B cell (primary cell): ENCODE data around the gene USP6NL. TPM values are rescaled to one million over a fixed set of nuclear protein-coding genes. Genes with fewer than 3 reads are reported as not detected.

Source experiments
- ATAC-seq: fragments of 200-7000 bp; cut with Tn5 transposase; one replicate; pipeline ENCODE4 v1.10.0; 2021; ENCODE audit warnings: low read depth, mild to moderate bottlenecking, moderate number of reproducible peaks, moderate library complexity
- CTCF ChIA-PET: fragments of 350-600 bp; sonication (Branson Sonifier 250); formaldehyde crosslinking; loops from one replicate; lab custom pipeline; 2021; ENCODE audit warnings: antibody characterized with exemption, inconsistent platforms; lab: Charles Lee
- POLR2A ChIA-PET: fragments of 350-600 bp; sonication (Branson Sonifier 250); formaldehyde crosslinking; loops from one replicate; lab custom pipeline; 2021; ENCODE audit warnings: antibody characterized with exemption; lab: Charles Lee
- DNase-seq: peaks from one replicate; pipeline ENCODE4 v3.0.0; 2013
- H2AFZ ChIP-seq: 2 replicates; pipeline ENCODE4 v1.6.1; 2012; ENCODE audit warnings: mild to moderate bottlenecking, low read depth, low read length; ENCODE audit not compliant: insufficient read depth, poor library complexity, severe bottlenecking
- H3K27ac ChIP-seq, 2 donors: 1 replicate in 1 of 2; 2 replicates in 1 of 2; pipeline ENCODE4 v1.5.1; 2012 to 2013; ENCODE audit warnings: low read length in 2 of 2, mild to moderate bottlenecking in 2 of 2, moderate library complexity in 1 of 2
- H3K27me3 ChIP-seq, 4 experiments: fragments of 200-600 bp in 1 of 4; sonication (generic) in 1 of 4; replicated peaks in 1 of 4; 1 replicate in 2 of 4; 2 replicates in 2 of 4; pipeline versions ENCODE4 v1.6.1 to v1.7.0; 2013 to 2016; ENCODE audit warnings: low read length in 3 of 4, mild to moderate bottlenecking in 2 of 4, mixed read lengths in 1 of 4, moderate library complexity in 1 of 4; ENCODE audit not compliant: insufficient read depth in 4 of 4, control insufficient read depth in 3 of 4; ENCODE audit errors: control extremely low read depth in 1 of 4
- H3K36me3 ChIP-seq, 2 experiments: replicated peaks in 1 of 2; 1 replicate in 1 of 2; 2 replicates in 1 of 2; pipeline versions ENCODE4 v1.6.1 to v1.7.1; 2013; ENCODE audit warnings: low read length in 1 of 2; ENCODE audit not compliant: insufficient read depth in 2 of 2, control insufficient read depth in 1 of 2; ENCODE audit errors: control extremely low read depth in 1 of 2, extremely low read depth in 1 of 2
- H3K4me1 ChIP-seq, 2 donors: fragments of 200-600 bp in 1 of 2; sonication (generic) in 1 of 2; 1 replicate in 1 of 2; 2 replicates in 1 of 2; pipeline versions ENCODE4 v1.5.1 to v1.6.1; 2013 to 2017; ENCODE audit warnings: low read length in 2 of 2; ENCODE audit not compliant: control insufficient read depth in 2 of 2, insufficient read depth in 2 of 2
- H3K4me2 ChIP-seq: replicated peaks from 2 replicates; pipeline ENCODE3; 2012; ENCODE audit warnings: mild to moderate bottlenecking, low read depth, low read length; ENCODE audit not compliant: poor library complexity, severe bottlenecking
- H3K4me3 ChIP-seq, 5 experiments: fragments of 200-600 bp in 1 of 5; sonication (generic) in 1 of 5; 1 replicate in 3 of 5; 2 replicates in 2 of 5; pipeline versions ENCODE4 v1.5.1 to v1.7.0; 2011 to 2016; ENCODE audit warnings: low read length in 4 of 5, mild to moderate bottlenecking in 4 of 5, low read depth in 2 of 5, control low read depth in 1 of 5, moderate library complexity in 1 of 5; ENCODE audit not compliant: insufficient read depth in 1 of 5; ENCODE audit errors: control extremely low read depth in 1 of 5, extremely low read depth in 1 of 5
- H3K79me2 ChIP-seq: fragments of 200-600 bp; sonication (generic); one replicate; pipeline ENCODE4 v1.6.0; 2016; ENCODE audit warnings: low read length; ENCODE audit not compliant: control insufficient read depth, insufficient read depth
- H3K9ac ChIP-seq: fragments of 200-600 bp; sonication (generic); 2 replicates; pipeline ENCODE4 v1.6.1; 2017; ENCODE audit warnings: mild to moderate bottlenecking, low read length, moderate library complexity
- H3K9me3 ChIP-seq, 3 donors: one replicate each; pipeline versions ENCODE4 v1.6.1 to v1.7.1; 2013; ENCODE audit warnings: low read length in 2 of 3; ENCODE audit not compliant: control insufficient read depth in 2 of 3, insufficient read depth in 1 of 3; ENCODE audit errors: control extremely low read depth in 1 of 3
- H4K20me1 ChIP-seq: 2 replicates; pipeline ENCODE4 v1.6.0; 2012; ENCODE audit warnings: mild to moderate bottlenecking, low read length; ENCODE audit not compliant: insufficient read depth, control insufficient read depth, poor library complexity, severe bottlenecking
- H3K27ac Mint-ChIP-seq: one replicate; pipeline ENCODE4 v1.8.0; 2021; ENCODE audit warnings: mixed read lengths
- H3K27me3 Mint-ChIP-seq: one replicate; pipeline ENCODE4 v1.8.0; 2021; ENCODE audit warnings: mixed read lengths
- H3K4me1 Mint-ChIP-seq: one replicate; pipeline ENCODE4 v1.8.0; 2021; ENCODE audit warnings: mixed read lengths
- H3K4me3 Mint-ChIP-seq: one replicate; pipeline ENCODE4 v1.8.0; 2021; ENCODE audit warnings: mixed read lengths
- H3K9me3 Mint-ChIP-seq: one replicate; pipeline ENCODE4 v1.8.0; 2022; ENCODE audit warnings: mixed read lengths; ENCODE audit not compliant: insufficient read depth
- EZH2 ChIP-seq: IDR thresholded peaks from 2 replicates; pipeline ENCODE4 v1.6.1; 2012; ENCODE audit warnings: borderline replicate concordance, low read depth, mild to moderate bottlenecking, moderate library complexity, low read length; ENCODE audit not compliant: insufficient read depth, poor library complexity, severe bottlenecking
- WGBS: methylation state at CpG from one replicate; pipeline ENCODE4 v1.1.5; 2013; ENCODE audit warnings: missing lambda C conversion rate; ENCODE audit not compliant: insufficient coverage; 5-methylcytosine and 5-hydroxymethylcytosine counted together
- intact Hi-C: fragments of 100-400 bp; cut with micrococcal nuclease; formaldehyde crosslinking; loops from one replicate; pipeline ENCODE4 v1.10.0; 2022
- polyA plus RNA-seq: library from polyadenylated mRNA; depleted of rRNA; stranded (reverse); fragments of >200 nt; gene quantifications from 2 replicates; pipeline ENCODE4 v1.2.3, GENCODE V29; 2012
- total RNA-seq, 2 donors: library from RNA; stranded (reverse); fragments of 120-200 nt in 1 of 2; gene quantifications; 1 replicate in 1 of 2; 2 replicates in 1 of 2; pipeline versions ENCODE4 v1.2.3 to v1.2.4, GENCODE V29; 2013 to 2022
- TF ChIP-seq, protein P1 (sequence below): fragments of 200-600 bp; IDR thresholded peaks from one replicate; pipeline ENCODE4 v1.8.0; 2022; ENCODE audit warnings: antibody characterized with exemption, mild to moderate bottlenecking

USP6NL gene
- total and polyA plus RNA-seq, 2 donors (not counting 1 experiment from before 2014, with no cell fraction given) = 27.0 to 61.5 TPM

DNA sequence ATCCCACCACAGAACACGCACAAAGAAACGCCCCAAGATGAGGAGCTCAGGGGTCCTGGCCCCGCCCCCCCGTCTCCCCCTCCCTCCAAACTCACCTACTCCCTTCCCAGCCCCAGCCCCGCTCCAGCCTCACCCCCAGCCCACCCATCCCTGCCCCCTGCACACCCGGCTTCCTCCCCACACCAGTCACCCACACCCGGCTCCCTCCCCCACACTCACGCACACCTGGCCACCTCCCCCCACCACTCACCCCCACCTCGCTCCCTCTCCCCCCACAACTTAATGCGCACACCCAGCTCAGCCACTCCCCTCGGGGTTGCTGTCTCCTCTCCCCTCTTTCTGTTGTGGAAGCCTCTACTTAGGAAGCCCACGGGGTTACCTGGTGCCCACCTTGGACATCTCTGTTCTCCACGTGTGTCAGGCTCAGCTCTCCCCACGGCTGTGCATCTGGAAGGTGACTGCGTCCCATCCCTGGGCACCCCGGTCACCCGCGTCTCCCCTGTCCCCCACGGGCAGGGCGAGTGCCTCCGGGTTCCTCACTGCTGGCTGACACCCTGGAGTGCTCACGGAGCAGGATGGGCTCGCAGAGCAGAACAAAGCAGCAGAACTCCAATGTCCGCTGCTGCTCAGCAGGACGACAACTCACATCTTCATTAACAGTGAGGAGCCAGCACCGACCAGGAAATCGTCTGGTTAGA, 166.8 kb downstream of the USP6NL start:
- no peak overlapping the region for H3K27ac ChIP-seq
- CTCF ChIA-PET = interaction anchor here (0.5 kb wide), 1 partner anchor 307 kb away, joined by 3 read pairs; no protein-coding TSS in a partner anchor
- peaks cover 21 to 27% of the 10 kb centered on the region in 2 donors for H3K4me1 ChIP-seq
- no peak overlapping the region for H3K4me3 Mint-ChIP-seq
- no peaks in the 10 kb centered on the region for H3K9me3 ChIP-seq
- ATAC-seq (no peak), DNase-seq (no peak)
- no peak overlapping the region for H3K27ac Mint-ChIP-seq
- no peaks in the 10 kb centered on the region for H3K79me2 ChIP-seq
- WGBS = 93% methylated on average over 20 of the region's 27 CpGs
- no peaks in the 10 kb centered on the region for H3K36me3 ChIP-seq
- H2AFZ ChIP-seq = no peak overlapping the region
- POLR2A ChIA-PET = no interaction called here
- no peak overlapping the region for H3K9ac ChIP-seq
- H3K9me3 Mint-ChIP-seq = no peaks in the 10 kb centered on the region
- no peak overlapping the region for H3K4me2 ChIP-seq
- H3K4me1 Mint-ChIP-seq = peaks cover 39% of the 10 kb centered on the region
- no peaks in the 10 kb centered on the region for H3K27me3 ChIP-seq
- TF ChIP-seq, protein P1, sequence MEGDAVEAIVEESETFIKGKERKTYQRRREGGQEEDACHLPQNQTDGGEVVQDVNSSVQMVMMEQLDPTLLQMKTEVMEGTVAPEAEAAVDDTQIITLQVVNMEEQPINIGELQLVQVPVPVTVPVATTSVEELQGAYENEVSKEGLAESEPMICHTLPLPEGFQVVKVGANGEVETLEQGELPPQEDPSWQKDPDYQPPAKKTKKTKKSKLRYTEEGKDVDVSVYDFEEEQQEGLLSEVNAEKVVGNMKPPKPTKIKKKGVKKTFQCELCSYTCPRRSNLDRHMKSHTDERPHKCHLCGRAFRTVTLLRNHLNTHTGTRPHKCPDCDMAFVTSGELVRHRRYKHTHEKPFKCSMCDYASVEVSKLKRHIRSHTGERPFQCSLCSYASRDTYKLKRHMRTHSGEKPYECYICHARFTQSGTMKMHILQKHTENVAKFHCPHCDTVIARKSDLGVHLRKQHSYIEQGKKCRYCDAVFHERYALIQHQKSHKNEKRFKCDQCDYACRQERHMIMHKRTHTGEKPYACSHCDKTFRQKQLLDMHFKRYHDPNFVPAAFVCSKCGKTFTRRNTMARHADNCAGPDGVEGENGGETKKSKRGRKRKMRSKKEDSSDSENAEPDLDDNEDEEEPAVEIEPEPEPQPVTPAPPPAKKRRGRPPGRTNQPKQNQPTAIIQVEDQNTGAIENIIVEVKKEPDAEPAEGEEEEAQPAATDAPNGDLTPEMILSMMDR = no peak
- no peak for TF ChIP-seq EZH2
- H3K4me3 ChIP-seq = no peak overlapping the region
- H4K20me1 ChIP-seq = no peaks in the 10 kb centered on the region
- intact Hi-C loops = no loop called here
- H3K27me3 Mint-ChIP-seq = peaks cover 6% of the 10 kb centered on the region

DNA sequence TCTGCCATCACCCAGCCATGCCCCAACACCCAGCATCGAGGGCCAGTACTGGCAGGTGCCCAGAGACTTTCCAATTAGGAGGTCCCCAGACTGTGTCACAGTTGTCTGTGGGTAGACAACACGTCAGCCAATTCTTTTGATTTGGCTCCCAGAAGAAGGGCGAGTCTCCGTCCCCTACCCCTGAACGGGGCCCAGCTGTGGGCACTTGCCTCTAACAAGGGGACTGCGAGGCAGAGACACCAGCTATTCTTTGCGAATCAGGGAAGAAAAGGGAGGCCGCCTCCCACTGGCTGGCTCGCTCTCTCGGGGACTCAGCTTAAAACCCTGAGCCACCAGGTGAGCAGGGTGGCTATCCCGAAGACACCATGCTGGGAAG, 167.3 kb downstream of the USP6NL start:
- Histone ChIP-seq H3K9ac (no peak overlapping the region), H2AFZ (no peak overlapping the region), H3K9me3 (no peaks in the 10 kb centered on the region), H3K4me2 (no peak overlapping the region), H3K4me1 (peaks cover 20 to 24% of the 10 kb centered on the region in 2 donors), H3K27me3 (no peaks in the 10 kb centered on the region), H3K27ac (no peak overlapping the region), H4K20me1 (no peaks in the 10 kb centered on the region), H3K4me3 (no peak overlapping the region), H3K36me3 (no peaks in the 10 kb centered on the region), H3K79me2 (no peaks in the 10 kb centered on the region)
- H3K4me1 Mint-ChIP-seq = peaks cover 35% of the 10 kb centered on the region
- H3K27me3 Mint-ChIP-seq = peaks cover 6% of the 10 kb centered on the region
- 98% methylated on average over 9 of the region's 11 CpGs for WGBS
- DNase-seq (no peak), ATAC-seq (no peak)
- CTCF ChIA-PET = interaction anchor here (0.5 kb wide), 1 partner anchor 308 kb away, joined by 3 read pairs; no protein-coding TSS in a partner anchor
- POLR2A ChIA-PET = no interaction called here
- H3K9me3 Mint-ChIP-seq = no peaks in the 10 kb centered on the region
- H3K27ac Mint-ChIP-seq = no peak overlapping the region
- H3K4me3 Mint-ChIP-seq = no peak overlapping the region
- no peak for TF ChIP-seq EZH2
- TF ChIP-seq, protein P1 = no peak
- intact Hi-C loops = no loop called here
